GM12874 (cell line): ENCODE results near the gene UNCX.

ENCODE experiments used
- CTCF ChIP-seq: IDR thresholded peaks from 2 replicates; pipeline ENCODE4 v1.5.1; 2011; ENCODE audit warnings: low read depth, mild to moderate bottlenecking, control low read depth, low read length, moderate library complexity; ENCODE audit not compliant: insufficient read depth

The UNCX gene

GRCh38 chr7:1264345-1265280, 31.9 kb downstream of the UNCX start:
- TF ChIP-seq CTCF: no peak

- TF ChIP-seq CTCF: no peak
These were observed 34.6 kb downstream of the UNCX start for GRCh38 chr7:1267016-1267900.

- TF ChIP-seq CTCF: no peak
These were observed 35.6 kb downstream of the UNCX start for GRCh38 chr7:1268076-1268815.

- no peak for TF ChIP-seq CTCF
These were observed 36.2 kb downstream of the UNCX start for GRCh38 chr7:1268866-1269265.

GRCh38 chr7:1269336-1269890, 36.7 kb downstream of the UNCX start:
- no peak for TF ChIP-seq CTCF

- TF ChIP-seq CTCF: no peak
These were observed 37.5 kb downstream of the UNCX start for GRCh38 chr7:1270181-1270580.
